ENCODE measurements around the gene GFY.

The GFY gene

DNA sequence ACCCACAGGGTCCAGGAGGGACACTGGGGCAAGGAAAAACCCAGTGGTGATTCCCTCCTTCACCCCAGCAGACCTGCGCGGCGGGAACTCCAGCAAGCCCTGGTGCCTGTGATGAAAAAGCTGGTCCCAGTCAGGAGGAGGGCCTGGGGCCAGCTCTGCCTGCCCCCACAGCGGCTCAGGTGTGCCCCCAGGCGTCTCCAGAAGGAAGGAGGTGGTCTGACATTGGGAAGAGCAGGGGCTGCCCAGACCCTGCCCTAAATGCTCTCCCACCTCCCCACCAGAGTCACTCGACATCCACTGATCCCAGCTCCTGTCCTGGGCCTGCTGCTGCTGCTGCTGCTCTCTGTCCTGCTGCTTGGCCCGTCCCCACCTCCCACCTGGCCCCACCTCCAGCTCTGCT is 8.1 kb upstream of the GFY start:
- Mint-ChIP-seq H3K4me1 (peaks cover 30 to 60% of the 10 kb centered on the region in 2 donors), H3K27me3 (peaks cover 47 to 55% of the 10 kb centered on the region in 2 donors), H3K36me3 (no peaks in the 10 kb centered on the region), H3K9me3 (no peaks in the 10 kb centered on the region), H3K4me3 (no peak overlapping the region), H3K27ac (no peak overlapping the region)
- ATAC-seq (replicated peaks) (no peak), DNase-seq (no peak)

DNA sequence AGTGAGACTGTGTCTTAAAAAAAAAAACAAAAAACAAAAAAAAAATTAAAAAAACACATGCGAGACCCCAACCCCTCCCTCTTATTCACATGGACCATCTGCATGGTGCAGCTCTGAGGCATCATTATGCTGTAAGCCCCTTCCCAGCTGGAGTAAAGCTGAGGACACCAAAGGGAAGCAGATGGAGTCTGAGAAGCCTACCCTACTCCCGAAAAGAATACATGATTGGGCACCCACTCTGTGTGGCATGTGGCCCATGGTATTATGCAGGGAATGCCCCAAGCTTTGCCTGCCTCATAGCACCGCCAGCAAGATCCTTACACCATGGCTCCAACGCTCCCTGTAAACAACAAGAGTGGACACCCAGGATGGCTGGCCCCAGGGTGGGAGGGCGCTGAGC is 6.7 kb upstream of the GFY start:
- Mint-ChIP-seq H3K4me1 (peaks cover 29 to 60% of the 10 kb centered on the region in 2 donors), H3K27ac (no peak overlapping the region), H3K9me3 (no peaks in the 10 kb centered on the region), H3K27me3 (peaks cover 56 to 70% of the 10 kb centered on the region in 2 donors), H3K4me3 (no peak overlapping the region), H3K36me3 (no peaks in the 10 kb centered on the region)
- ATAC-seq (replicated peaks) = no peak
- no peak for DNase-seq

DNA sequence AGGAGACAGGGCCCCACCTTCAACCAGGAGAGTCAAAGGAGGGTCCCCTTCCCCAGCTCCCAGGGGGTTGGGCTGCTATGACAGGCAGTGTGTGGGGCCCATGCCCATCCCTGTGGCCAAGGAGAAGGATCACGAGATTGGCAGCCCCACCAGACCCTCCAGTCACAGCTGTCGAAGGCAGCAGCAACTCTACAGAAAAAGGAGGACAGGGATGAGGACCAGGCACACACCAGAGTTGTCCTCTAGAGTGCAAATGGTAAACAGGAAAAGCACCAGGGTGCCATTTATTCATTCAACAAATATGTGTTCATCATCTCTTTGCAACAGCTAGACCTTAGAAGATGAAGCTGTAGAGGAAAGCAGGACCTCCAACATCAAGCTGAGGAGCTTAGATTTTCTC is 6.0 kb upstream of the GFY start:
- H3K27me3 Mint-ChIP-seq = peaks cover 63 to 76% of the 10 kb centered on the region in 2 donors
- H3K4me1 Mint-ChIP-seq = peaks cover 33 to 60% of the 10 kb centered on the region in 2 donors
- no peak overlapping the region for H3K4me3 Mint-ChIP-seq
- no peaks in the 10 kb centered on the region for H3K36me3 Mint-ChIP-seq
- H3K9me3 Mint-ChIP-seq = no peaks in the 10 kb centered on the region
- H3K27ac Mint-ChIP-seq = peak overlapping the region; percentile 61
- no peak for DNase-seq
- ATAC-seq (replicated peaks) = no peak

DNA sequence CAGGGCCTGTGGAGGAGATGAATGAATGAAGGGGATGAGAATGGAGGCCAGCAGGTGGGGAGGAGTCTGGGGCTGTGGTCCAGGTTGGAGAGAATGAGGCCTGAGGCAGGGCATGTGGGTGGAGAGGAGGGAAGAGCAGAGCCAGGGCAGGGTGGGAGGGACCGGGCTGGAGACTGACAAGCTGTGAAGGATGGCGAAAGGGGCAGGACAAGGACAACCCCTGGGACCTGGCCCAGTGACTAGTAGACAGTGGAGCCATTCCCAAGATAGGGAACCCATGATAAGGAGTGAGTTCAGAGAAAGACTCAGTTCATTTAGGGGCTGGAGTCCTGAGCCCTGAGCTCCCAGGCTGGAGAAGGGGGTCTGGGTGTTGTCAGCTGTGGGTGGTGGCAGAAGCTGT is 5.0 kb upstream of the GFY start:
- H3K4me1 Mint-ChIP-seq = peaks cover 29 to 53% of the 10 kb centered on the region in 2 donors
- H3K27ac Mint-ChIP-seq = no peak overlapping the region
- peaks cover 74 to 87% of the 10 kb centered on the region in 2 donors for H3K27me3 Mint-ChIP-seq
- ATAC-seq (replicated peaks) (no peak), DNase-seq (no peak)
- no peaks in the 10 kb centered on the region for H3K36me3 Mint-ChIP-seq
- H3K4me3 Mint-ChIP-seq = peak overlapping the region; percentile 8 to 39
- no peaks in the 10 kb centered on the region for H3K9me3 Mint-ChIP-seq

DNA sequence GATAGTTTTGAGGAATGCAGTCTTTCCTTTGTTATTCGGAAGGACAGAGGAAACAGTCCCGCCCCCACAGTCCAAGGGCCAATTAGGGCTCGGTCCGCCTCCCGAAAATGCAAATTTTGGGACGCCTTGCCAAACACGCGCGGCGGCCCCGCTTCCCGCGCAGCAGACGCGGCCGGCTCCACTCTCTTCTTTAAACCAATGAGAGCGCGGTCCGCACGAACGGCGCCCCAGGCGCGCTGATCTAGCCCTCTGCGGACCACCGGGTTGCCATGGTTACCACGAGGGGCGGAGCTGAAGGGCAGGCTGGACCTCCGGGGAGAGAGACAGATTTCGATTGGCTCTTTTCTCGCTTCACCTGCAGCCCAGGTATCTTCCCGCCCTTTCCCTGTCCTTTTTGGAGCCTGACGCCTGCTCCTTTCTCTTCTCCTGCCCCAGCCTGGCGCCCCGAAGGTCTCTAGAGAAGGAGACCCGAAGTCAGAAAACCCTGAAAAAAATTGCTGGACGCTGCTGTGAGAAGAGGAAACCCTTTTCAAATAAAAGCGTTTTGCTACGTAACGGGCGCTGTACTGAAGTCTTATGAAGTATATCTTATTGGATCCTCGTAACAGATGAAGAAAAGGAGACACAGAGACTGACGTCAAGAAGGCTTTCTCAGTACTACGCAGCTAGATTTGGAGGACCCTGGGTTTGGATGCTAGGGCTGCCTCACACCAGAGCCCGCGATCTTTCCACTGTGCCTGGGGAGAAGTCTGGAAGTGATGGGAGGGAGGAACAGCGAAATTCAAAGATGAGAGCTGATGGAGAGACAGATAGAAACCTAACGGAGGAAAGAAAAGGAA is 3.9 kb upstream of the GFY start:
- Mint-ChIP-seq H3K27me3 (peaks cover 84 to 97% of the 10 kb centered on the region in 2 donors), H3K9me3 (no peaks in the 10 kb centered on the region), H3K4me3 (peak overlapping the region; percentile 47 to 66), H3K27ac (peak overlapping the region; percentile 34), H3K36me3 (no peaks in the 10 kb centered on the region), H3K4me1 (peaks cover 36 to 59% of the 10 kb centered on the region in 2 donors)
- DNase-seq (no peak), ATAC-seq (replicated peaks) (peak; percentile 38 to 48)

DNA sequence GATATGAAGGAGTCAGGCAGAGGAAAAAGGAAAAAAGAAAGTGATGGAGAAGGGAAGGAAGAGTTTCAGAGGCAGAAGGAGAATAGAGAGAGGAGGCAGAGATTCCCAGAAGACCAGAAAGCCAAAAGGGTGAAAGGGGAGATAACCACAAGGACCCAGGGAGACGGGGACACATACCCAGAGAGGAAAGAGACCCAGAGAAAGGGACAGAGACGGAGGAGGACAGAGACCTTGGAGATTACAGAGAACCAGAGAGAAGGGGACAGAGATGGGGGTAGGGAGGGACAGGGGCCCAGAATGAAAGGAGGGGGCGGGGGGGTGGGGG is 3.3 kb upstream of the GFY start:
- Mint-ChIP-seq H3K27ac (peak overlapping the region; percentile 34), H3K9me3 (no peaks in the 10 kb centered on the region), H3K4me1 (peaks cover 42 to 65% of the 10 kb centered on the region in 2 donors), H3K27me3 (peaks cover 90 to 98% of the 10 kb centered on the region in 2 donors), H3K36me3 (peaks cover 0 to 1% of the 10 kb centered on the region in 2 donors), H3K4me3 (peak overlapping the region; percentile 47 to 66)
- ATAC-seq (replicated peaks) = no peak
- DNase-seq = no peak

DNA sequence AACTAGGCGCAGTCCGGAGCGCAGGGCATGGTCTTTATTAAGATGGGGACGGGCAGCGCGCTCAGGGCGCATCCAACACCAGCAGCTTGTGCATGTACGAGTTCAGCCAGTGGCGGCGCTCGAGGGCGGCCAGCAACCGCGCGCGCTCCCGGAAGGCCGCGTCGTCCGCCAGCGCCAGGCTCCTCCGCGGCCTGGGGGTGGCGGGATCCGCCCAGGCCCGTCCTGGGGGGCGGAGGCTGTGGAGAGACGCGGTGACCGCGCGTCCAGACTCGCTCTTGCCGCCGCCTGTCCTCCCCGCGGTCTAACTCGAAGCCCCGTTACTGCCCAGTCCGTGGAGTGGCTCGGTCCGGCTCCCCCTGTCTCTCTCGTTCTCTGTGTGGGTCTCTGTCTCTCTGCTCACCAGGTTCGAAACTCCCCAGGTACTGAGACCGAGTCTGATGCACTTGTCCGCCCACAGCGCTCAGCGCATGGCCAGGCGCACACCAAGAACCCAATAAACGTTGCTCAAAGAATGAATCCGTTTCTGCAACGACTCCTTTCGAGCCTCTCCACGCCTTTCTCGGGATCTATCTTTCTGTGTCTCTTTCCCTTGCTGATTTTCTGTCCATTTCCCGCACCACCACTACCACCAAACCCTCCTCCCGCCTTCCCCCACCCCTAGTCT is 2.6 kb upstream of the GFY start:
- Mint-ChIP-seq H3K36me3 (peaks cover 0 to 2% of the 10 kb centered on the region in 2 donors), H3K4me1 (peaks cover 45 to 69% of the 10 kb centered on the region in 2 donors), H3K27me3 (peaks cover 91 to 100% of the 10 kb centered on the region in 2 donors), H3K9me3 (no peaks in the 10 kb centered on the region), H3K27ac (peak overlapping the region; percentile 91), H3K4me3 (peak overlapping the region; percentile 78 to 80)
- DNase-seq (no peak), ATAC-seq (replicated peaks) (peak; percentile 54 to 60)

DNA sequence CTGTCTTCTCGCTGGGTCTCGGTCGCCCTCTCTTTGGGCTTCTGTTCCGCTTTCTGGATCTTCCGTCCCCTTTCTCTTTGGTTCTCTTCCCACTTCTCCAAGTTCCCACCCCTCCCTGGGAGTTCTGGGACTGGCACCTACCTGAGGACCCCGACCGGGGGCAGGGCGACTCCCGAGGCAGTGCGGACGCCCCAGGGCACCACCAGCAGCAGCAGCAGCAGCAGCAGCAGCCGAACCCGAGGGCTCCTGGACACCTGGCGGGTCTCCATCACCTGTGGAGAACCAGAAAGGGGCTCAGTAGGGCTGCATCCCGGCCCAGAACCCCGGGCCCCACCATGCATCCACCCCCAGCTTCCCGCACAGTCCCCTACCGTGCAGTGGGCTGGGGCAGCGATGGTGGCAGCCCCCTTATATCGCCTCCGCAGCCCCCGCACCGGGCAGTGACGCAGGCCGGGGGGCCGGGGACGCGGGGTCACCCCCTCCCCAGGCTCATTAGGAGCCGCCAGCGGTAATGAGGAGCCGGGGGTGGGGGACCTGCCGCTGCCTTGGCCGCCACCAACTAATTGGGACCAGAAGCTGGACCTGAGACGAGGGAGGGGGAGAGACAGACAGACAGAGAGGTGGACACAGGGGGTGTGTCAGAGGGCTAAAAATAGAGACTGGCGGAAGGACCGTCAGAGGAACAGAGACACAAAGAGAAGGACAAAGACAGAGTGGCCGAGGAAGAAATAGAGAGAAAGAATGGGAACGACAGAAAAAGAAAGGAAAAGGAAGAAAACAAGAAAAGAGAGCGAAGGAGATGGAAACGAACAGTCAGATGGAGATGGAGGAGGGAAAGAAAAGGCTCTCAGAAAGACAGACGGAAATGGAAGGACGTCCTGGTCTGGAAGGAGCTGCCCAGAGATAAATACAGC is 1.9 kb upstream of the GFY start, which contains the start of gene PTH2:
Gene PTH2, minus strand, starts transcription at position 371 of the 914 bp plus-strand sequence. Its CDS starts 102 bp downstream, at position 269.
- peak in 1 of 2 donors; percentile 18 for ATAC-seq (replicated peaks)
- DNase-seq = no peak
- peaks cover 0 to 2% of the 10 kb centered on the region in 2 donors for H3K36me3 Mint-ChIP-seq
- peaks cover 92 to 100% of the 10 kb centered on the region in 2 donors for H3K27me3 Mint-ChIP-seq
- peak within 1 kb of the TSS; percentile 91 for H3K27ac Mint-ChIP-seq
- peak within 1 kb of the TSS; percentile 78 to 80 for H3K4me3 Mint-ChIP-seq
- H3K9me3 Mint-ChIP-seq = no peaks in the 10 kb centered on the region
- H3K4me1 Mint-ChIP-seq = peaks cover 49 to 74% of the 10 kb centered on the region in 2 donors

DNA sequence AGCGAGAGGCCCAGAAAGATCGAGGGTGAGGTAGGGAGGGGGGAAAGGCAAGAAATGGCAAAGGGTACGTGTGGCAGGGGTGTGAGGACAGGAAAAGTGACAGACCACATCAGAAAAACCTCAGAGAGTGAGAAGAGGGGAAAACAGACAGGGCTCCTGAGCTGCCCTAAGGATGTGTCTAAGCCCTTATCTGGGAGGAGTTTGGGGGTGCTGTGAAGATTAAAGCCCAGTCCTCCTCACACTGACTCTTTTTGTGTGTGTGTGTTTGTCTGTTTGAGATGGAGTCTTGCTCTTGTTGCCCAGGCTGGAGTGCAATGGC is 1.2 kb upstream of the GFY start:
- no peak for ATAC-seq (replicated peaks)
- Mint-ChIP-seq H3K4me3 (no peak overlapping the region), H3K27ac (no peak overlapping the region), H3K36me3 (peaks cover 0 to 2% of the 10 kb centered on the region in 2 donors), H3K4me1 (peaks cover 54 to 80% of the 10 kb centered on the region in 2 donors), H3K9me3 (no peaks in the 10 kb centered on the region), H3K27me3 (peaks cover 94 to 100% of the 10 kb centered on the region in 2 donors)
- DNase-seq = no peak

DNA sequence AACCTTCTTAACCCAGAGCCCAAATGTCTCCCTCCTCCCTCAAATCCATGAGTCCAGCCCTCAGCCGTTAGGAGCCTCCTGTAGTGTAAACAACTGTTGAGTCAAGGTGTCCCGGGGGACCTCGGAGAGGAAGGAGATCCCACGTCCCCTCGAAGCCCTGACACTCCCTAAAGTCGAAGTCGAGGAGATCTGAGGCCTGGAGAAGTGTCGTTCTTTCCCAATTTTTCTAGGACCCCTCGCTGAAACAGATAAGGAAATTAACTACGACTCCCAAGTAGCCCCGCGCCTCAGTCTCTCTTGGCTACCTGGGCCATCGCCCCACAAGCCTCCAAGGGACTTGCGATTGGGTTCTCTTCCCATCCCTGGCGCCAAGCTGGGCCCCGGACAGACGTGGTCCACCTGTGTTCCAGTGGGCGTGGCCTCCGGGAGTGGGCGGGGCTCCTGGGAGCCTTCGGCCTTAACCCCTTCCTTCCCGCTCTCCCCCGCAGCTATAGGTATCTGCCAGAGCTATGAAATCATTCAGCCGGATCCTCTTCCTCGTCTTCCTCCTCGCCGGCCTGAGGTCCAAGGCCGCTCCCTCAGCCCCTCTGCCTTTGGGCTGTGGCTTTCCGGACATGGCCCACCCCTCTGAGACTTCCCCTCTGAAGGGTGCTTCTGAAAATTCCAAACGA is 869 bp downstream of the GFY start:
- no peak for ATAC-seq (replicated peaks)
- Mint-ChIP-seq H3K27ac (peak overlapping the region; percentile 15), H3K27me3 (peaks cover 92 to 99% of the 10 kb centered on the region in 2 donors), H3K9me3 (no peaks in the 10 kb centered on the region), H3K36me3 (peaks cover 0 to 2% of the 10 kb centered on the region in 2 donors), H3K4me1 (peaks cover 61 to 84% of the 10 kb centered on the region in 2 donors), H3K4me3 (no peak overlapping the region)
- DNase-seq = no peak

DNA sequence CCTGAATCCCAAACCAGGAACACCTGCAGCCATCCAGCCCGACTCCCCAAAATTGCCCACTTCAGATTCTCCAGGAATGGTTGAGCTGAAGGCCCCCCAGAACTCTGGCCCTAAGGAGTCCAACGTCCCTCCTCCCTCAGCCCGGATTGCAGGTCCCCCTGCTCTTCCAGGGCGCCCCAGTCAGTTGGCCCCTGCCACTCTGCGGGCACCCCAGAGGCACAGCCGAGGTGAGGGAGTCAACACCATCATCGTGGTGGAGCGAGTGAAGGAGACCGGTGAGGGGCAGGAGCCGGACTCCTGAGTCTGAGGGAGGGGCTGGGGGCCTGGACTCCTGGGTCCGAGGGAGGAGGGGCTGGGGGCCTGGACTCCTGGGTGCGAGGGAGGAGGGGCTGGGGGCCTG is 2.2 kb downstream of the GFY start:
- peaks cover 0 to 3% of the 10 kb centered on the region in 2 donors for H3K9me3 Mint-ChIP-seq
- peak overlapping the region in 1 of 2 donors; percentile 23 for H3K4me3 Mint-ChIP-seq
- ATAC-seq (replicated peaks) (no peak), DNase-seq (no peak)
- H3K4me1 Mint-ChIP-seq = peaks cover 56 to 76% of the 10 kb centered on the region in 2 donors
- no peak overlapping the region for H3K27ac Mint-ChIP-seq
- peaks cover 2 to 3% of the 10 kb centered on the region in 2 donors for H3K36me3 Mint-ChIP-seq
- H3K27me3 Mint-ChIP-seq = peaks cover 92 to 99% of the 10 kb centered on the region in 2 donors

DNA sequence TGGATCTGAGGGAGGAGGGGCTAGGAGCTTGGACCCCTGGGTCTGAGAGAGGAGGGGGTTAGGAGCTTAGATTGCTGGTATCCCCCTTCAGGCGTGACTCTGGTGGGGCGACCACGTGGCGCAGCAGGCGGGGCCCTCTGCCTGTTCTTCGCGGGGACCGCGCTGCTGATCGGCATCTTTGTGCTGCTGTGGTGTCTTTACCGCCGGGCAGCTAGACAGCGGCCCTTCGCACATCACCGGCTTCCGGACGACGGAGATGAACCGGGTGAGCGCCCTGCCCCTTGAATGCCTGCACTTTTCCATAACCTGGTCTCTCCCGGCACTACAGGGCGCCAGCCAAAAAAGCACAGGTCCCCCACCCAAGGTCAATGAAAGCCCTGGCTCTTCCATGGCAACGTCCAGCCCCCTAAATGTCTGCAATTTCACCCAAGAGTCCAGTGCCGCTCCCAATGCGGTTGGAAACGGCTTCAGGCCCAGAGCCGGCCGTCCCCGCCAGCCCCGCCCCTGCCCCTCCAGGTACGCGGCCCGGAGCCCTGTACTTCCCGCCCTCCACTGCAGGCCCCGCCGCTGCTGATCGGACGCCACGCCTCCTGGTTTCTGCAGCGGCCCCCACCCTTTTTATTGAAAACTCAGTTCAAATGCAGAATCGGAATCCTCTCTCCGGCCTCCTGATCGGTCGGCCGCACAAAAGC is 2.8 kb downstream of the GFY start:
- Mint-ChIP-seq H3K9me3 (peaks cover 0 to 3% of the 10 kb centered on the region in 2 donors), H3K27me3 (peaks cover 91 to 99% of the 10 kb centered on the region in 2 donors), H3K27ac (no peak overlapping the region), H3K4me3 (peak overlapping the region; percentile 53 to 66), H3K4me1 (peaks cover 55 to 76% of the 10 kb centered on the region in 2 donors), H3K36me3 (peaks cover 2 to 4% of the 10 kb centered on the region in 2 donors)
- ATAC-seq (replicated peaks) (peak; percentile 46 to 52), DNase-seq (no peak)
